Type B pancreatic cell (in vitro differentiated cells): ENCODE results near the gene CEP85L. TPM values are rescaled to one million over a fixed set of nuclear protein-coding genes. Genes with fewer than 3 reads are reported as not detected.
A peak's percentile ranks its signal among the peaks of the same experiment; 100 is the strongest.

Experiments
- DNase-seq: peaks from one replicate; pipeline ENCODE4 v3.0.0; 2021; ENCODE audit warnings: mixed read lengths; ENCODE audit not compliant: unreplicated experiment; ENCODE audit errors: extremely low spot score
- H3K27ac Mint-ChIP-seq: 2 replicates; pipeline ENCODE4 v1.8.0; 2021; ENCODE audit warnings: mild to moderate bottlenecking, mixed read lengths
- H3K27me3 Mint-ChIP-seq: 2 replicates; pipeline ENCODE4 v1.8.0; 2021; ENCODE audit warnings: mixed read lengths
- H3K36me3 Mint-ChIP-seq: 2 replicates; pipeline ENCODE4 v1.8.0; 2021; ENCODE audit warnings: mixed read lengths
- H3K4me1 Mint-ChIP-seq: one replicate; pipeline ENCODE4 v1.8.0; 2021; ENCODE audit warnings: mixed read lengths; ENCODE audit not compliant: unreplicated experiment
- H3K4me3 Mint-ChIP-seq: 2 replicates; pipeline ENCODE4 v1.8.0; 2021; ENCODE audit warnings: mild to moderate bottlenecking, mixed read lengths
- H3K9me3 Mint-ChIP-seq: 2 replicates; pipeline ENCODE4 v1.8.0; 2021; ENCODE audit warnings: mixed read lengths
- CTCF ChIP-seq: fragments of 200-600 bp; sonication (generic); conservative IDR thresholded peaks from 2 replicates; pipeline ENCODE4 v1.5.0; 2021; ENCODE audit warnings: antibody characterized with exemption, mild to moderate bottlenecking
- total RNA-seq: library from RNA; stranded (reverse); gene quantifications from 2 replicates; pipeline ENCODE4 v1.2.1, GENCODE V29; 2021; ENCODE audit warnings: low replicate concordance

CEP85L gene
- total RNA-seq, 1 donor from 2014 or later: 16.1 TPM

GRCh38 chr6:118565311-118565960, 86.0 kb downstream of the CEP85L start:
- Mint-ChIP-seq H3K4me1 (peaks cover 4% of the 10 kb centered on the region), H3K9me3 (no peaks in the 10 kb centered on the region), H3K36me3 (peaks cover 8% of the 10 kb centered on the region), H3K27ac (no peak overlapping the region), H3K27me3 (no peaks in the 10 kb centered on the region), H3K4me3 (no peak overlapping the region)
- peak; percentile 59 for TF ChIP-seq CTCF
- no peak for DNase-seq

- Mint-ChIP-seq H3K4me1 (peaks cover 13% of the 10 kb centered on the region), H3K27ac (no peak overlapping the region), H3K27me3 (no peaks in the 10 kb centered on the region), H3K4me3 (no peak overlapping the region), H3K9me3 (no peaks in the 10 kb centered on the region), H3K36me3 (peaks cover 12% of the 10 kb centered on the region)
- no peak for TF ChIP-seq CTCF
- no peak for DNase-seq
These were observed 88.4 kb downstream of the CEP85L start for GRCh38 chr6:118562959-118563358.

GRCh38 chr6:118562248-118562647, 89.1 kb downstream of the CEP85L start:
- Mint-ChIP-seq H3K36me3 (peaks cover 12% of the 10 kb centered on the region), H3K9me3 (no peaks in the 10 kb centered on the region), H3K27ac (no peak overlapping the region), H3K4me1 (peaks cover 13% of the 10 kb centered on the region), H3K27me3 (no peaks in the 10 kb centered on the region), H3K4me3 (no peak overlapping the region)
- TF ChIP-seq CTCF: no peak
- no peak for DNase-seq

- peaks cover 4% of the 10 kb centered on the region for H3K9me3 Mint-ChIP-seq
- H3K36me3 Mint-ChIP-seq: peaks cover 13% of the 10 kb centered on the region
- no peak overlapping the region for H3K4me3 Mint-ChIP-seq
- no peak for DNase-seq
- TF ChIP-seq CTCF: no peak
- no peak overlapping the region for H3K27ac Mint-ChIP-seq
- H3K4me1 Mint-ChIP-seq: peaks cover 13% of the 10 kb centered on the region
- no peaks in the 10 kb centered on the region for H3K27me3 Mint-ChIP-seq
These were observed 91.7 kb downstream of the CEP85L start for GRCh38 chr6:118559659-118560058.

GRCh38 chr6:118558464-118559217, 92.8 kb downstream of the CEP85L start:
- H3K27ac Mint-ChIP-seq: no peak overlapping the region
- H3K27me3 Mint-ChIP-seq: no peaks in the 10 kb centered on the region
- TF ChIP-seq CTCF: no peak
- peaks cover 16% of the 10 kb centered on the region for H3K36me3 Mint-ChIP-seq
- no peak for DNase-seq
- peaks cover 13% of the 10 kb centered on the region for H3K4me1 Mint-ChIP-seq
- H3K9me3 Mint-ChIP-seq: peaks cover 4% of the 10 kb centered on the region
- no peak overlapping the region for H3K4me3 Mint-ChIP-seq
